ENCODE data around the gene TRNAU1AP.

DNA sequence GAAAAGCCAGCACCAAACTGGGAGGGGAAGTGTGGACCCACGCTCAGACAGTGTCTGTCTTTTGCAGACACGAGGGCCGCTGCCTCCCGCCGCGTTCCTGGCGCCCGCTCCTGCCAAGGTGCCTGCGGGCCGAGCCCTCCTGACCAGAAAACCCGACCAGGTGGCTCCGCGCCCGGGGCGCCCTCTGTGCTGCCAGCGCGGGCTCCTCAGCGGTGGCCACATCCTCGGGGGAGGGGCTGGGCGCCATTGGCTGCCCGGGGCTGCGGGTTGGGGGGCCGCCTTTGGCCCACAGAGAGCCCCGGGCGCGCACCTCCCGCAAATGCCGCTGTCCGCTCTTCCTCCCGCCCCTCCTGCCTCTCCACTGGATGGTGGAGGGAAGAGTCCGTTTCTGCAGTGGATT is 22.4 kb upstream of the TRNAU1AP start:
- TF ChIP-seq, protein P1, sequence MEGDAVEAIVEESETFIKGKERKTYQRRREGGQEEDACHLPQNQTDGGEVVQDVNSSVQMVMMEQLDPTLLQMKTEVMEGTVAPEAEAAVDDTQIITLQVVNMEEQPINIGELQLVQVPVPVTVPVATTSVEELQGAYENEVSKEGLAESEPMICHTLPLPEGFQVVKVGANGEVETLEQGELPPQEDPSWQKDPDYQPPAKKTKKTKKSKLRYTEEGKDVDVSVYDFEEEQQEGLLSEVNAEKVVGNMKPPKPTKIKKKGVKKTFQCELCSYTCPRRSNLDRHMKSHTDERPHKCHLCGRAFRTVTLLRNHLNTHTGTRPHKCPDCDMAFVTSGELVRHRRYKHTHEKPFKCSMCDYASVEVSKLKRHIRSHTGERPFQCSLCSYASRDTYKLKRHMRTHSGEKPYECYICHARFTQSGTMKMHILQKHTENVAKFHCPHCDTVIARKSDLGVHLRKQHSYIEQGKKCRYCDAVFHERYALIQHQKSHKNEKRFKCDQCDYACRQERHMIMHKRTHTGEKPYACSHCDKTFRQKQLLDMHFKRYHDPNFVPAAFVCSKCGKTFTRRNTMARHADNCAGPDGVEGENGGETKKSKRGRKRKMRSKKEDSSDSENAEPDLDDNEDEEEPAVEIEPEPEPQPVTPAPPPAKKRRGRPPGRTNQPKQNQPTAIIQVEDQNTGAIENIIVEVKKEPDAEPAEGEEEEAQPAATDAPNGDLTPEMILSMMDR (IDR thresholded peaks at IDR 0.05; ENCODE audit: low read length) = no peak
- no peak for TF ChIP-seq EZH2 (optimal IDR thresholded peaks at IDR 0.05; ENCODE audit: low read depth, low read length)
